Measurements from ENCODE around the gene MTMR1.

DNA sequence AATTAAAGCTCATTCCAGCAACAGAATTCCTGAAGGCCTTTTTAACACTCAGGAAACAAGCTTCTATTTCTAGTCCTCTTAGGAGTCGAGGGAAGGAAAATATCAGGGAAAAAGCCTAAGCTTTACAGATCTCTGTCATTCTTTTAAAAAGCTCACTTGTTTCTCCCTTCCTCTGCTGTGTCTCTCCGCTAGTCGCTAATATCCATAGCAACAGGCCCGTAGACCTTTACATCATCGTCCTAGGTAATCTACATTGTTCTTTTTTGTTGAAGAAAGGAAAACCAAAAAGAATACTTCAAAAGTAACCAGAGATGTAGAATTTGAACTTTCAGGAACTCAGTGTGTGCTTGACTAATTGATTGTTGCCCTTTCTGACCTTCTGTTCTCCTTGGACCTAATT lies 45.9 kb upstream of the MTMR1 start:
- TF ChIP-seq CTCF (IDR thresholded peaks at IDR 0.05; ENCODE audit: poor library complexity), result no peak
- TF ChIP-seq EZH2 (IDR thresholded peaks at IDR 0.05; ENCODE audit: borderline replicate concordance), result no peak
- no peak for TF ChIP-seq EZH2phosphoT487 (IDR thresholded peaks at IDR 0.05; ENCODE audit: low read depth, severe bottlenecking, unreplicated experiment)
